Measurements from ENCODE around the gene YLPM1.

DNA sequence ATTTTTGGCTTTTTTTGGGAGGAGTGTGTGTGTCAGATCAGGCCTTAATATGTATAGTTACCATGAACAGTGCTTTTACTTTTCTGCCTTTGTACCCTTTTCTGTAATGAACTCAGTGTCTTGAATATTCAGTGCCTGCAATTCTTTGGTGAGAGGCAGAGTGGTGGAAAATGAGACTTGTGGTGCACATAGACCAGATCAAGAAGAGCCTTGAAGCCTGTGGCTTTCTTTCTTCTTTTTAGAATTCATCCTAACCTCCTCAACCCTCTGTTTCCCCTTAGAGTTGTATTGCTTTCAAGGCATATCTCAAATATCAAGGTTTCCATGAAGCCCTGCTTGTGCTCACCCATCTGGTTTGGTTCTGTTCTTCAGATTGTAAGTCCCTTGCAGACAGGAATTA is 2.6 kb downstream of the YLPM1 start:
- TF ChIP-seq, protein P1, sequence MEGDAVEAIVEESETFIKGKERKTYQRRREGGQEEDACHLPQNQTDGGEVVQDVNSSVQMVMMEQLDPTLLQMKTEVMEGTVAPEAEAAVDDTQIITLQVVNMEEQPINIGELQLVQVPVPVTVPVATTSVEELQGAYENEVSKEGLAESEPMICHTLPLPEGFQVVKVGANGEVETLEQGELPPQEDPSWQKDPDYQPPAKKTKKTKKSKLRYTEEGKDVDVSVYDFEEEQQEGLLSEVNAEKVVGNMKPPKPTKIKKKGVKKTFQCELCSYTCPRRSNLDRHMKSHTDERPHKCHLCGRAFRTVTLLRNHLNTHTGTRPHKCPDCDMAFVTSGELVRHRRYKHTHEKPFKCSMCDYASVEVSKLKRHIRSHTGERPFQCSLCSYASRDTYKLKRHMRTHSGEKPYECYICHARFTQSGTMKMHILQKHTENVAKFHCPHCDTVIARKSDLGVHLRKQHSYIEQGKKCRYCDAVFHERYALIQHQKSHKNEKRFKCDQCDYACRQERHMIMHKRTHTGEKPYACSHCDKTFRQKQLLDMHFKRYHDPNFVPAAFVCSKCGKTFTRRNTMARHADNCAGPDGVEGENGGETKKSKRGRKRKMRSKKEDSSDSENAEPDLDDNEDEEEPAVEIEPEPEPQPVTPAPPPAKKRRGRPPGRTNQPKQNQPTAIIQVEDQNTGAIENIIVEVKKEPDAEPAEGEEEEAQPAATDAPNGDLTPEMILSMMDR (IDR thresholded peaks at IDR 0.05), result no peak
- TF ChIP-seq EZH2 (IDR thresholded peaks at IDR 0.05), result no peak

All from neural progenitor cell (in vitro differentiated cells).